HG02885 (cell line): ENCODE data around the gene CRB1.

Experiments used
- ATAC-seq: cut with Tn5 transposase; IDR thresholded peaks from one replicate; pipeline ENCODE4 v1.9.1; 2021; ENCODE audit warnings: mild to moderate bottlenecking; ENCODE audit not compliant: unreplicated experiment, poor library complexity

The CRB1 gene

DNA sequence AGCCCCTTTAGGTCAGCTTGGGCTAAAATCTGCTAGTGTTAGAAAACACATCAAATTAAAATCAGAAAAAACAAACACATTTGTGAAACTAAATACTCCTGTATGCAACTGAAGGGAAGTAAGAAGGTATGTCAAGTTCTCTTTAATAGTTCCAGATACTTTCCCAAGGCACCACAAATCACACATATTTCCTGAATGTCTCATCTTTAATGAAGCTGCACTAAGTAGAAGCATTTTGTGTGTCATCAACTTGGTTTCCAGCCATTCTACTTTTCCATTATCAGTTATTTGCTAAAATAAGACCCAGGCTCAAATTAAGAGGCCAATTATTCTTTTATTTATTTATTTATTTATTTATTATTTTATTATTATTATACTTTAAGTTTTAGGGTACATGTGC, 34.7 kb downstream of the CRB1 start:
- ATAC-seq, result no peak

DNA sequence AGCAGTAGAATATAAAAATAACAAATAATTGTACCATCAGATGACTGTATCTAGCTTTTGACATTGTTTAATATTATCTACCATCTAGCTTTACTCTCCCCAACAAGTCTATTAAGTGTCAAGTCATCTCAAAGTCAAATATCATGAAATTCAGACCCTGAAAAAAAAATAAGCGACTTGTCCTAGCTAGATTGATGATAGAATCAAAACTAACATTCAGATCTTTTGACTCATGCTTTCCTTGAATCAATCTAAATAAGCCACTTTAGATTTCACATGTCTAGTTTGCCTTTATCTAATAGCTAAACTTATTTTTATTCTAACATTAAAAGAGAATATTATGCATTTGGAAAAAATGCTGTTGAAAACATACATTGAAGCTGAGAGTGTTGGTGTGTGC, 35.4 kb downstream of the CRB1 start:
- ATAC-seq, result no peak

DNA sequence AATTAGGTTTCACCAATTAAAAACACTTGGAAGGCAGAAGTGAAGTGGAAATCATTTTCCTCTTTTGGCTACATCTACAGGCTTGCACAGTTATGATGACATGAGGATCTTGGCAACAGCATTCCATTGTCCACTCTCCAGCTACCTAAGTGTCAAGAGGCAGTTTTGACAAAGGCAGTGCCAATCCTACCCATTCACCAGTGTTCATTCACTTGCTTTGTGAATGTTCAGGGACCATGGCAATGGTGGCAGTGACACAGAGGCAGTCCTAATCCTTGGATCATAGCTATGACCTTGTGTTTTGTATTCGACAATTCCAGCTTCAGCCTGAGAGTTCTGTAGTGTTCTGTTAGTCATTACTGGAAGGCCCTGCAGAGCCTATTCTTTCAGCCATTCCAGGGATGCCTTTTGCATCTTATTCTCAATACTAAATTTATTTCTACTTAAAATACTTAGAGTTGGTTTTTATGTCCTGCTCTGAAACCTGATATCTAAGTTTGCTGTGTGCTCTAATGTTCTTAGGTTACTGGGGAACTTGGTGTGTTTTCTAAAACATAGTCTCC, 36.7 kb downstream of the CRB1 start:
- ATAC-seq, result no peak

DNA sequence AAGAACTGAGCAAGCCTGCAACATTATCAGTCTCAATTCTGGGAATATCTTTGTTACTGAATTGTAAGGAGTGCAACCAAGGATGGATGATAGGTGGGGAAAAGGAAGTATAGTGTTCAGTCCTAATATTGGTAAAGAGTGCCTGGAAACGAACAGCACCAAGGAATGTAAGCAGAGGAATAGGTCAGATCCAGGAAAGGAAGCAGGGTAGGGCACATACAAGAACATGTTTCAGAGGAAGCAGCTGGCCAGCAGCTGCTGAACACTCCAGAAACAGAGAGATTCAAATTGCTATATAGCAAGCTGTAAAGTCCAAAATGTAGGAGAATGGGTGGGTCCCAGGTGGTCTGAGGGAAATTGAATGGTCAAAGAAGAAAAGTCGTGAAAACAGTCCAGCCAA, 37.9 kb downstream of the CRB1 start:
- no peak for ATAC-seq

GRCh38 chr1:197306381-197307062, 38.5 kb downstream of the CRB1 start:
- no peak for ATAC-seq

- no peak for ATAC-seq
These were observed 39.1 kb downstream of the CRB1 start for GRCh38 chr1:197307136-197307535.

DNA sequence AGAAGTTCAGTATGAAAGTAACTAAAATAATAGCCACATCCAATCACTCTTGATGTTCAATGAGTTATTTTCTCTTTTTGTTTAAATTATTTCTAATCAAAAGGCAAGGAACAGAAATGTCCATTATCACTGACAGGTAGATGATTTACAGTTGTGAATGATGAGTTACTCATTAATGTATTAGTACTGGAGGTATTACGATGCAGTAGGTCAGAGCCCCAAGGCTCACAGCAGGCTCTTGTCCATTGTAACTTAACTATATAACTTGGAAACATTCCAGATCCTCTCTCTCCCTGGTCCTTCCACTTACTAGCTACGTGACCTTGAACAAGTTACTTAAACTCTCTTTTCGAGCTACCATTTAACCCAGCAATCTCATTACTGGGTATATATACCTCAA, 39.5 kb downstream of the CRB1 start:
- no peak for ATAC-seq

DNA sequence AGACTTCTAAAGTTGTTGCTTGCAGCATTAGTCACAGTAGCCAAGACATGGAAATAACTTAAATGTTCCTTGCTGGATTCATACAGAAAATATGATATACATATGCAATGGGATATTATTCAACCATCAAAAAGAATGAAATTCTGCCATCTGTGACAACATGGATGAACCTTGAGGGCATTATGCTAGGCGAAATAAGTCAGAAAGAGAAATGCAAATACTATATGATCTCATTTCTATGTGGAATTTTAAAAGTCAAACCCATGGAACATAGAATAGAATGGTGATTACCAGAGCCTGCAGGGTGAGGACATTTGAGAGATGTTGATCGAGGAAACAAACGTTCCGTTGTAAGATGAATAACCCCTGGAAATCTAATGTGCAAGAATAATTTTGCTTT, 43.0 kb downstream of the CRB1 start:
- ATAC-seq, result no peak

GRCh38 chr1:197312163-197312562, 44.1 kb downstream of the CRB1 start:
- ATAC-seq, result no peak

GRCh38 chr1:197313713-197314112, 45.7 kb downstream of the CRB1 start:
- no peak for ATAC-seq

DNA sequence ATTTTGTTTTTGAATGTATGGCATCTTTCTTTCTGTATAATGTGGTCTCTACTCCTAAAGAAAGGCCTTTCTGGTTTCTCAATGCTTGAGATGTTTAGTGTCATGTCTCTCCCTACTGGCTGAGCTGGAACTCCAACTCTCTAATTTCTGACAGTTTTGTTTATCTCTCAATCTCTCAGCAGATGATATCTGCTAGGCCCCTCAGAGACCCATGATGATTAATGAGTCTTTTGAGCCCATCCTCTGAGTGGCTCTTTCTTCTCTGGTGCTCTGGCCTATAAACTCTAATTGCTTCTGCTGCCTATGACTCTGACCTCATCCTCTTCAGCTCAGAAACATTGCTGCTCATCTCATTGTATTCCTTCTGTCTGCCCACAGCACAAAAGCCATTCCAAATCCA, 46.6 kb downstream of the CRB1 start:
- no peak for ATAC-seq

- no peak for ATAC-seq
These were observed 51.6 kb downstream of the CRB1 start for GRCh38 chr1:197319631-197320030.

DNA sequence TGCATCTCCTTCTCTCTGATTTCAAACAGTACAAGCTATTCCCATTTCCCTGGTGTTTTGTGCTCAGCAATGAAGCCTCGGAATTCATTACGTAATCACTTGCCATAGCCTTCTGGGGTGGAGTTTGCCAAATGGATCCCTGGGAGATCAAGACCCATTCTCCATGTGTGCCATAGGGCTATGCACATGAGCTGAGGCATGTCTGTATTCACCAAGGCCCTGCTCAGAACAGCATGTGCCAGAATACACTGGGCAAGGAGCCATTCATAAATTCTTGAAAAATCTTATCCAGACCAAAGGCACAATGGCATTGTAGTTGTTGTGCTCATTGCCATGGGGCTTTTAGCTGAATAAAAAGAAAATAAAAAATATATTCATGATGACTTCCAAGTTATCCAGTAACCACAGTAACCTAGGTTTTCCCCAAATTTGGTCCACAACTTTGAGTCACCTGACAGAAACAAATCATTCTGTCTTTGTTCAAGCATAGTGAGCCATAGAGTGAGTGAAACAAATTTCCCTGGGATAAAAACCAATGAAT, 53.0 kb downstream of the CRB1 start:
- ATAC-seq, result no peak

DNA sequence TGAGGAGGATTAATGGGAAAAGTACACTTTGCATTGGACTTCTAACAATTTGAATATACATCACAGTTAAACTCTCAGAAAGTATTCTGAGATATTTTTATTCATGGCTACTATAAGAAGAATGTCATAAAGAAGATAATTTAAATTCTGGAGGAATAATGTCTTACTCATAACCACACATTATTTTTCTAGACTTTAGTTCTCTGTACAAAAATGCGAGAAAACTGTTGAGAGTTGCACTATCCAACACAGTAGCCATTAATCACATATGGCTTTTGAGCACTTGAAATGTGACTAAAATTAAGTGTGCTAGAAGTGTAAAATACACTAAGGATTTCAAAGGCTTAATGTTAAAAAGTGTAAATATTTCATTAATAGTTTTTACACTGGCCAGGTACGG, 53.8 kb downstream of the CRB1 start:
- no peak for ATAC-seq

DNA sequence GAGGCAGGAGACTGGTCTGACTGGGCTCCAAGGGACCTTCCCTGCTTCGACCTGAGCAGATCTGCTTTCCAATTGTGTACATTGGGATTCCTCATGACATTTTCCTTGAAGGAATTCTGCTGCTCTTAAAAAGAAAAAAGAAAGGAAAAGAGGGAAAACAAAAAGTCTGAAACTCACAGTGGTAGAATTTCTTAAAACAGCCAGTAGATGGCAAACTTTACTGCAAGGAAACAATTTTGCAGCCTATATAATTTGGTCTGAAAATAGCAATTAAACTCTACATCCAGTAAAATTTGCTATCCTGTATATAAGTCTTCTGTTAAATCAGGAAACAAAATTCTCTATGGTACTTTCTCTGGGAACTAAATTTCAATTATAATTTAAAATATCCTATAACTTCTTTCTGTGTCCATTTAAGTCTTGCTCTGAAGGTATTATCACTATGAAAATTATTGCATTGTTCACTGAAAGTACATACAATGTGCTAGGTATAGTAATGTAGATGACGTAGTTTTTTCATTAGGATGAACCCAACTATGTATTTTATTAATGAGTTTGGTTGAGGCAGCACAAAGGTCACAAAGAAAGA, 59.8 kb downstream of the CRB1 start:
- peak; percentile 60 for ATAC-seq

DNA sequence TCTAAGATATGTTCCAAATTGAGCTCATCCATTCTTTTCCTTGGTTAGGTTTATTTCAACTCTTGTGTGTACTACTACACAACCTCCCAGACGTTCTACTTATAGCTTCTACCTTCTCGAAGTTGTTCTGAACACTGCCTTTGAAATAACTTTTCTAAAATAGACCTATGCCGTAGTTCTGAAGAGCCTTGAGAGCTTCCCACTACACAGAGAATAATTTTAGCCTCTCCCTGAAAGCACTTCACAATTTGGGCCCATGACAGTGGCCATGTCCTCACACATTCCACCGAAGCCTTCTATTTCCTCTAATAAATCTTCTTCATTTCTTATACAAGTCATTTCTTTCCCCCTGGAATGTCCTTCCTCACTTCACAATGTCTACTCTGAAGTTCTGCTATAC, 62.2 kb downstream of the CRB1 start:
- ATAC-seq, result no peak

DNA sequence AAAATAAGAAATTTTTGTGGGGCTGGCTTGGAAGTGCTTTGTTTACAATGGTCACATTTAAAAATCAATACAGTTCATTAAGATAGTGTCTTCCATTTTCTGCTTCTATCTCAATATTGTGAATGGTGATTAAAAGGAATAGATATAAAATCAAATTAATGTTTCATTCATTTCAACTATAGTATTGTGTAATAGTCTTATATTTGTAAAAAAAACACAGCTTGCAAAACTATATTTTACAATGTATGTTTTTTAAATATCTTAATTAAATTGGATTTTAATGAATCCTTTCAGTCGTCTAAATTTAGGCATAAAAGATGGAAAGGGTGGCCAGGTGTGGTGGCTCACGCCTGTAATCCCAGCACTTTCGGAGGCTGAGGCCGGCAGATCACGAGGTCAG, 63.5 kb downstream of the CRB1 start:
- ATAC-seq, result no peak

DNA sequence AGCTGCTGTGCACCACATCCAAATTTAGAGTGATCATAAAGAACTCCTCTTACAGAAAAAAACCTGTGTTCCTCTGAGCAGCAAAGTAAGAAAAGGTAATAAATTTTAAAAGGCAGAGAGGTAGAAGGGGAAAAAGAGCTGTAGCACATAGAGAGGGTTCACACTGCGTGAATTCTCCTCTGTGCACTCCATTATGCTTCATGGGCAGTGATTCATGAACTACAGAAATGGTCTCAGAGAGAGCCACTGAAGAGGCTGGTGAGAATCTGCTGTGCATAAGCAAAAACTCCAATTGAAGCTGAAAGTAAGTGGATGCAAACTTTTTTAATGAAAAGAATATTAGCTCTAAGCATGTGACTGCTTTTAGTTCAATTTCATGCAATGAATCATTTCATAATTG, 65.0 kb downstream of the CRB1 start:
- no peak for ATAC-seq

- ATAC-seq, result no peak
These were observed 68.5 kb downstream of the CRB1 start for GRCh38 chr1:197336571-197336970.

- ATAC-seq, result no peak
These were observed 71.3 kb downstream of the CRB1 start for GRCh38 chr1:197339106-197340060.

GRCh38 chr1:197341626-197342025, 73.6 kb downstream of the CRB1 start:
- no peak for ATAC-seq
